SKM-1 treated with dmso at 0.1 percent for 144 hours (cell line): ENCODE results near the gene IPO8.
"Not testable (repeated sequence)": the region's sequence is repeated elsewhere in the genome, so short reads cannot be mapped to it uniquely, and the experiment has no call there.

Experiments
- DNase-seq: peaks from one replicate; lab custom pipeline; 2025; ENCODE audit not compliant: unreplicated experiment; lab: John Stamatoyannopoulos, UW

IPO8 gene

GRCh38 chr12:30610718-30611117 lies 85.0 kb downstream of the IPO8 start:
- DNase-seq = no peak

- DNase-seq = not testable (repeated sequence)
Observed at GRCh38 chr12:30609819-30610218, 85.8 kb downstream of the IPO8 start.

- DNase-seq = not testable (repeated sequence)
Observed at GRCh38 chr12:30604302-30604701, 91.4 kb downstream of the IPO8 start.

GRCh38 chr12:30603129-30603528 lies 92.5 kb downstream of the IPO8 start:
- DNase-seq = no peak

- DNase-seq = no peak
Observed at GRCh38 chr12:30602678-30603077, 93.0 kb downstream of the IPO8 start.

GRCh38 chr12:30599608-30600007 lies 96.1 kb downstream of the IPO8 start:
- no peak for DNase-seq

- no peak for DNase-seq
Observed at GRCh38 chr12:30598889-30599288, 96.8 kb downstream of the IPO8 start.

GRCh38 chr12:30595742-30596141 lies 99.9 kb downstream of the IPO8 start:
- no peak for DNase-seq

GRCh38 chr12:30594509-30594908 lies 101.2 kb downstream of the IPO8 start:
- DNase-seq = no peak

- DNase-seq = not testable (repeated sequence)
Observed at GRCh38 chr12:30588572-30588971, 107.1 kb downstream of the IPO8 start.

GRCh38 chr12:30587782-30588181 lies 107.9 kb downstream of the IPO8 start:
- no peak for DNase-seq

GRCh38 chr12:30585877-30586276 lies 109.8 kb downstream of the IPO8 start:
- DNase-seq = no peak

GRCh38 chr12:30582943-30583342 lies 112.7 kb downstream of the IPO8 start:
- DNase-seq = no peak

- DNase-seq = no peak
Observed at GRCh38 chr12:30580344-30580743, 115.3 kb downstream of the IPO8 start.
